Activated CD8-positive, alpha-beta T cell treated with anti-CD3 and anti-CD28 coated beads, Interleukin-2, amount 10 ng/mL, durations not matched to agents 7 days and 5 days (primary cell): ENCODE results near the gene LPCAT2. TPM values are rescaled to one million over a fixed set of nuclear protein-coding genes. Genes with fewer than 3 reads are reported as not detected.
A peak's percentile ranks its signal among the peaks of the same experiment; 100 is the strongest.

Experiments
- ATAC-seq: fragments of 150-1000 bp; cut with Tn5 transposase; one replicate; pipeline ENCODE4 v1.10.0; 2021; ENCODE audit warnings: moderate library complexity
- CTCF ChIA-PET: fragments of 350-600 bp; sonication (Branson Sonifier 250); formaldehyde crosslinking; loops from one replicate; lab custom pipeline; 2021; ENCODE audit warnings: antibody characterized with exemption; lab: Charles Lee
- POLR2A ChIA-PET: fragments of 350-600 bp; sonication (Branson Sonifier 250); formaldehyde crosslinking; loops from one replicate; lab custom pipeline; 2021; ENCODE audit warnings: antibody characterized with exemption; lab: Charles Lee
- DNase-seq: peaks from one replicate; pipeline ENCODE4 v3.0.0-alpha.2; 2020
- H3K27ac Mint-ChIP-seq: one replicate; pipeline ENCODE4 v1.8.0; 2021; ENCODE audit warnings: mild to moderate bottlenecking, mixed read lengths
- H3K27me3 Mint-ChIP-seq: one replicate; pipeline ENCODE4 v1.8.0; 2021; ENCODE audit warnings: low read depth, mixed read lengths
- H3K36me3 Mint-ChIP-seq: one replicate; pipeline ENCODE4 v1.8.0; 2021; ENCODE audit warnings: low read depth, mixed read lengths
- H3K4me1 Mint-ChIP-seq: one replicate; pipeline ENCODE4 v1.8.0; 2021; ENCODE audit warnings: low read depth, mixed read lengths
- H3K4me3 Mint-ChIP-seq: one replicate; pipeline ENCODE4 v1.8.0; 2021; ENCODE audit warnings: mild to moderate bottlenecking, mixed read lengths
- H3K9me3 Mint-ChIP-seq: one replicate; pipeline ENCODE4 v1.8.0; 2022; ENCODE audit warnings: mixed read lengths; ENCODE audit not compliant: insufficient read depth
- total RNA-seq, 2 experiments: library from RNA; stranded (reverse); gene quantifications; one replicate each; pipeline ENCODE4 v1.2.3, GENCODE V29; 2021

LPCAT2 gene
- total RNA-seq, 2 experiments from 2014 or later, result 0.37 TPM; not detected in 1

DNA sequence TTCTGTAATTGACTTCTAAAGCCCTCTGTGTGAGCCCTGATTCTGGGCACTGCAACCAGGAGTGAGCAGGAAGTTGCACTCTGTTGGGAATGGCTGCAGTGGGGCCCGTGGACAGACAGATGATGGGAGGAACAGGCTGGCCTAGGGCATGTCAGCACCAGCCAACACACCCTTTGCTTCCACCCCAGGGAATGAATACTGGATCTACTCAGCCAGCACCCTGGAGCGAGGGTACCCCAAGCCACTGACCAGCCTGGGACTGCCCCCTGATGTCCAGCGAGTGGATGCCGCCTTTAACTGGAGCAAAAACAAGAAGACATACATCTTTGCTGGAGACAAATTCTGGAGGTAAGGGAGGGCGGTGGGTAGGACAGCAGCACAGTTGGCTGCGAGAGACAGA is 10.8 kb upstream of the LPCAT2 start:
- H3K27ac Mint-ChIP-seq, result no peak overlapping the region
- ChIA-PET POLR2A (no interaction called here), CTCF (no interaction called here)
- no peaks in the 10 kb centered on the region for H3K36me3 Mint-ChIP-seq
- DNase-seq, result no peak
- H3K4me3 Mint-ChIP-seq, result no peak overlapping the region
- H3K4me1 Mint-ChIP-seq, result peaks cover 23% of the 10 kb centered on the region
- peaks cover 2% of the 10 kb centered on the region for H3K27me3 Mint-ChIP-seq
- no peak for ATAC-seq
- no peaks in the 10 kb centered on the region for H3K9me3 Mint-ChIP-seq

DNA sequence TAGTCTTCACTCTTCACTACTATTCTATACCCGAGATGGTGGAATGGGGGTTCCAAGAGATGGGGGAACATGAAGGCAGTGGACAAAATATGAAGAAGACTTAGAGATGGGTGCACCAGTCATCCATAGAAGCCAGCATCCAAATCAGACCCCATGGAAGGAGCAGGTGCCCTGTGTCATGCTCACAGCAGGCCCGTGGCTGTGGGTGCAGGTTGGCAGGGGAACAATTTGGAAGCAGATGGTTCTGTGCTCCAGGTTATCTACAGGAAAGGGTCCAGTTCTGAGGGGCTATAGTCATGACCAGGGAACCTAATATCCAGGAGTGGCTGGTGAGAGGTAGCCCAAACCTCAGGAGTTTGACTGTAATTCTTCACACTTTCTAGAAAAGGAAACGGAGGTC is 9.6 kb upstream of the LPCAT2 start:
- H3K4me1 Mint-ChIP-seq, result peaks cover 23% of the 10 kb centered on the region
- CTCF ChIA-PET, result interaction anchor here (1.0 kb wide), 1 partner anchor 34 kb away, joined by 3 read pairs; no protein-coding TSS in a partner anchor
- H3K36me3 Mint-ChIP-seq, result no peaks in the 10 kb centered on the region
- DNase-seq, result no peak
- H3K27me3 Mint-ChIP-seq, result peaks cover 2% of the 10 kb centered on the region
- H3K27ac Mint-ChIP-seq, result no peak overlapping the region
- POLR2A ChIA-PET, result interaction anchor here (0.7 kb wide), 1 partner anchor 1506 kb away, joined by 3 read pairs; no protein-coding TSS in a partner anchor
- ATAC-seq, result no peak
- H3K9me3 Mint-ChIP-seq, result no peaks in the 10 kb centered on the region
- H3K4me3 Mint-ChIP-seq, result no peak overlapping the region

DNA sequence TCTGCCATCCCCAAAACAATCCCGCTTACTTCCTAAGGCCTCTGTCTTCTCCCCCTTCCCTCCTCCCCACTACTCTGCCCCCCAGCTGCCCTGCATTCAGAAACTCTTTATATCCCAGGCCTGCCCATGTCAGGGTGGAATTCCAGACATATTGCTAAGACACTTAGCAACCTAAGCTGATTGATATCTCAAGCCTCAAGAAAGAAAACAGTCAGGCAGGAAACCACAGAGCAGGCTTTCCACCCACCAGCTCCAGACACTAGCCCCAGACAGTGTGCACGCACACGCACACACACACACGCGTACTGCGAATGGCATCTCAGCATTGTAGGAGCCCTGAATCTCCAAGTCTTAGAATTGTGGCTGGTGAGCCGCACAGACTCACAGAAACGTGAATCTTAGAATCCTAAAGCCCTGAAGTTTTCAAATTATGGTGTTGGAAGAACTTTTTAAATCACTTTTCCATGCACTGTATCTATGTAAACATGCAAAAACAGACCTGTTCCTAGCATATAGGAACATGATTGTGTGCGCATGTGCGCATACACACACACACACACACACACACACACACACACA is 8.8 kb upstream of the LPCAT2 start:
- Mint-ChIP-seq H3K4me3 (no peak overlapping the region), H3K4me1 (peaks cover 23% of the 10 kb centered on the region), H3K36me3 (no peaks in the 10 kb centered on the region), H3K9me3 (no peaks in the 10 kb centered on the region), H3K27me3 (peaks cover 2% of the 10 kb centered on the region), H3K27ac (no peak overlapping the region)
- ChIA-PET CTCF (interaction anchor here (1.0 kb wide), 1 partner anchor 35 kb away, joined by 3 read pairs; no protein-coding TSS in a partner anchor), POLR2A (no interaction called here)
- peak; percentile 70 for ATAC-seq
- peak; percentile 31 for DNase-seq

DNA sequence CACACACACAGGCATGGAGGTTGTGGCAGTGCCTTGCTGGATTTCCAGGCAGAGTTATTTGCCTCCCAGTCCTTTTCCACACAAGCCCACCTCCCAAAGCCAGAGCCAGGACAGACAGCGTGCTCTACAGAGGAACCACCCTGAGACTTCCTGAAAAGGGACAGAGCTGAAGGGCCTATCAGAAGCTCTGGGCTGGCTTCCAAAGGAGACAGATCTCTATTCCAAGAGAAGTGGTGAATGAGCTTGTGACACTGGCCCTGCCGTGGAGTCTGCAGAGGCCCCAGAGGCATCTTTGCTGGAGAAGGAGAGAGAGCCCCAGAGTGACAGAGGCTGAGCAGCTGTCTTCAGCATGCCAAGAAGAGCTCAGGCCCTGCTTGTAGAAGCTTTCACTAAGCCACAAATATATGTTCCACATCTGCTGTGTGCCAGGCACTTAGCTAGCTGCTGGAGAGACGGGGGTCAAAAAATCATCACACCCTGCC is 8.3 kb upstream of the LPCAT2 start:
- CTCF ChIA-PET, result interaction anchor here (1.0 kb wide), 1 partner anchor 36 kb away, joined by 3 read pairs; no protein-coding TSS in a partner anchor
- Mint-ChIP-seq H3K36me3 (no peaks in the 10 kb centered on the region), H3K4me1 (peaks cover 23% of the 10 kb centered on the region), H3K27ac (no peak overlapping the region), H3K27me3 (peaks cover 2% of the 10 kb centered on the region), H3K4me3 (no peak overlapping the region), H3K9me3 (no peaks in the 10 kb centered on the region)
- ATAC-seq, result no peak
- POLR2A ChIA-PET, result no interaction called here
- DNase-seq, result no peak

DNA sequence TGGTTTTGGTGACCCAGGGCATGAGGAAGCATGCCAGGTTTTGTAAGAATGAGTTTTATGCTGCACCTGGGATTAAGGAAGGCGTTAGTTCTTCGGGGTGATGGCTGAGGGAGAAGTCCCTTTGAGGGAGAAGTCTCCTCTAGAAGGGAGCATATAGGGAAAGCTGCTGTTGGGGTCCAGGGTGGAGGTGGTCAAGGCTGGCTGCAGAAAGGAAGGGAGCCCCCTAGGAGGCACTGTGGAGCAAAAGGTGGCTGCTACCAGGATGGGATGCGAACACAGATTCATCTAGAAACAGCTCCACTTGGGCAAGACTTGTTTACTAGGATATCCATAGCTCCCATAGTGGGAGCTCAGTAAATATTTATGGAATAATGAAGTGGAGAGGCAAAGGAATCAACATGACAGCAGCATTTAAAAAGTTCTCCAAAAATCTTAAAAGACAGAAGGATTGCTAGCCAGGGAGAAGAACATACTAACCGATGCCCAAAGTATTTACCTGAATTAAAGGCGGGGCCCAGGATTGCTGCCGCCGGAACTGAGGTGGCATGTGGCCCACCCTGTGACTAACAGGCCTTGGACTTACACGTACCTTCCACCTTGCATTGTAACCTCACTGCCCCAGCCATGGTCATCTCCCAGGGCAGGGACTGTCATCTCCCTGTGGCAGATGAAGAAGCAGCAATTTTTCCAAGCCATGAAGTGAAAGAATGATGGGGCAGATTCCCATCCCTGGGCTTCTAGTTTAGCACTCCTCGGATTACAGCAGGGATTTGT is 7.1 kb upstream of the LPCAT2 start:
- CTCF ChIA-PET, result interaction anchor here (0.9 to 1.2 kb wide), 2 partner anchors 37 kb away, joined by 3 read pairs; no protein-coding TSS in a partner anchor

DNA sequence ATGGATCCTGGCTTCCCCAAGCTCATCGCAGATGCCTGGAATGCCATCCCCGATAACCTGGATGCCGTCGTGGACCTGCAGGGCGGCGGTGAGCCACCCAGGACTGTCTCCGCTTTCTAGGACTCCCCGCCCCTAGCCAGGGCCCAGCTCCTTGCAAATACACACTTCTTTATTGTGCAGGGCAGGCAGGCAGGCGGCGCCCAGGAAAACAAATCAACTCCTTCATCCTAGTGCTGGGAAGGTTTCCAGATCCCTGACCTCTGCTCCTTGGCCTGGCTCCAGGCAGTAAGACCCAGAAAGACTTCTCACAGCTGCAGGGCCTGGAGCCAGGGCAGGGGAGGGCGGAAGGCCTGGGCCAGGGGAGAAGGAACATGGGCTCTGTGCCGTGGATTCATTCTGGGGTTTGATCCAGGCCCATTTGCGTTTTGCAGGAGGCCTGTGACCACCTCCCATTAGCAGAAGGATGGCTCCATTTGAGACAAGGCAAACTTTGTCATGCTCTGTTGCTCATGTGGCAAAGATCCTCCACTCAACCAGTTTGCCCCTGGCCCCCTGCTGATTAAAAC is 6.0 kb upstream of the LPCAT2 start:
- H3K27ac Mint-ChIP-seq, result no peak overlapping the region
- CTCF ChIA-PET, result no interaction called here
- H3K4me1 Mint-ChIP-seq, result peaks cover 18% of the 10 kb centered on the region

More for the DNA sequence above, 7.1 kb upstream of the LPCAT2 start:
- Mint-ChIP-seq H3K9me3 (no peaks in the 10 kb centered on the region), H3K4me1 (peaks cover 22% of the 10 kb centered on the region), H3K4me3 (no peak overlapping the region), H3K36me3 (no peaks in the 10 kb centered on the region), H3K27ac (no peak overlapping the region), H3K27me3 (peaks cover 2% of the 10 kb centered on the region)
- POLR2A ChIA-PET, result no interaction called here
- no peak for ATAC-seq
- no peak for DNase-seq

DNA sequence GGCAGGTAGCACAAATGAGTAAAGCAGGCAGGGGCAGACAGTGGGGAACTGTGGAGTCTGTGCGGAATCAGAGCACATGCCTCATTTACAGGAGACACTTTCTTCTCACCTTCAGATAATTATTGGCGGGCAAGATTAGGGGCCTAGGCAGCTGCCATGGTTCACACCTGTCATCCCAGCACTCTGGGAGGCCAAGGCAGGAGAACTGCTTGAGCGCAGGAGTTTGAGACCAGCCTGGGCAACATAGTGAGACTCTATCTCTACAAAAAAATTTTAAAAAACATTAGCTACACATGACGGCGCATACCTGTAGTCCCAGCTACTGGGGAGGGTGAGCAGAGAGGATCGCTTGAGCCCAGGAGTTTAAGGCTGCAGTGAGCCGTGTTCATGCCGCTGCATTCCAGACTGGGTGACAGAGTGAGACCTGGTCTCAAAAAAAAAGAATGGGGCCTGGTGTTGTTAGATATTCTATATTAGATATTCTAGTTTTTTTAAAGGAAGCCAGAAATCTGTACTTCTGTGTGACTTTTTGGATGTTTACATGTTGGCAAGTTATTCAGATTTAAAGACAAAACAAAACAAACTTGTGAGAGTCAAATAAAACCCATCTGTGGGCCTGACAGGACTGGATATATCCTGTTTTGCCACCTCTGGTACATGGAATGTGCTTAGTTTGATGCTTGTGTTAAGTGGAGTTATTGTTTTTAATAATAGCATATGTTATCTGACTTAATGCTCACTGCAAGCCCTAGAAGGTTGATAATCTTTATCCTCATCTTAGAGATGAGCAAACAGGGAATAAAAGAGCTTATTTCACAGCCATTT is 4.9 kb upstream of the LPCAT2 start:
- H3K4me3 Mint-ChIP-seq, result no peak overlapping the region
- no peak overlapping the region for H3K27ac Mint-ChIP-seq
- H3K9me3 Mint-ChIP-seq, result no peaks in the 10 kb centered on the region
- H3K36me3 Mint-ChIP-seq, result no peaks in the 10 kb centered on the region
- POLR2A ChIA-PET, result no interaction called here
- ATAC-seq, result no peak
- CTCF ChIA-PET, result interaction anchor here (0.7 kb wide), 1 partner anchor 216 kb away, joined by 4 read pairs; no protein-coding TSS in a partner anchor
- H3K27me3 Mint-ChIP-seq, result peaks cover 5% of the 10 kb centered on the region
- H3K4me1 Mint-ChIP-seq, result peaks cover 21% of the 10 kb centered on the region
- no peak for DNase-seq

More for the DNA sequence above, 6.0 kb upstream of the LPCAT2 start:
- POLR2A ChIA-PET, result no interaction called here
- no peak for ATAC-seq
- Mint-ChIP-seq H3K9me3 (no peaks in the 10 kb centered on the region), H3K4me3 (no peak overlapping the region), H3K27me3 (no peaks in the 10 kb centered on the region), H3K36me3 (no peaks in the 10 kb centered on the region)
- DNase-seq, result no peak

DNA sequence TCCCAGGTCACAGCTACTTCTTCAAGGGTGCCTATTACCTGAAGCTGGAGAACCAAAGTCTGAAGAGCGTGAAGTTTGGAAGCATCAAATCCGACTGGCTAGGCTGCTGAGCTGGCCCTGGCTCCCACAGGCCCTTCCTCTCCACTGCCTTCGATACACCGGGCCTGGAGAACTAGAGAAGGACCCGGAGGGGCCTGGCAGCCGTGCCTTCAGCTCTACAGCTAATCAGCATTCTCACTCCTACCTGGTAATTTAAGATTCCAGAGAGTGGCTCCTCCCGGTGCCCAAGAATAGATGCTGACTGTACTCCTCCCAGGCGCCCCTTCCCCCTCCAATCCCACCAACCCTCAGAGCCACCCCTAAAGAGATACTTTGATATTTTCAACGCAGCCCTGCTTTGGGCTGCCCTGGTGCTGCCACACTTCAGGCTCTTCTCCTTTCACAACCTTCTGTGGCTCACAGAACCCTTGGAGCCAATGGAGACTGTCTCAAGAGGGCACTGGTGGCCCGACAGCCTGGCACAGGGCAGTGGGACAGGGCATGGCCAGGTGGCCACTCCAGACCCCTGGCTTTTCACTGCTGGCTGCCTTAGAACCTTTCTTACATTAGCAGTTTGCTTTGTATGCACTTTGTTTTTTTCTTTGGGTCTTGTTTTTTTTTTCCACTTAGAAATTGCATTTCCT is 3.4 kb upstream of the LPCAT2 start:
- ChIA-PET CTCF (no interaction called here), POLR2A (no interaction called here)
- Mint-ChIP-seq H3K36me3 (no peaks in the 10 kb centered on the region), H3K27me3 (peaks cover 17% of the 10 kb centered on the region), H3K4me1 (peaks cover 11% of the 10 kb centered on the region), H3K27ac (no peak overlapping the region), H3K9me3 (no peaks in the 10 kb centered on the region), H3K4me3 (no peak overlapping the region)
- DNase-seq (no peak), ATAC-seq (no peak)

DNA sequence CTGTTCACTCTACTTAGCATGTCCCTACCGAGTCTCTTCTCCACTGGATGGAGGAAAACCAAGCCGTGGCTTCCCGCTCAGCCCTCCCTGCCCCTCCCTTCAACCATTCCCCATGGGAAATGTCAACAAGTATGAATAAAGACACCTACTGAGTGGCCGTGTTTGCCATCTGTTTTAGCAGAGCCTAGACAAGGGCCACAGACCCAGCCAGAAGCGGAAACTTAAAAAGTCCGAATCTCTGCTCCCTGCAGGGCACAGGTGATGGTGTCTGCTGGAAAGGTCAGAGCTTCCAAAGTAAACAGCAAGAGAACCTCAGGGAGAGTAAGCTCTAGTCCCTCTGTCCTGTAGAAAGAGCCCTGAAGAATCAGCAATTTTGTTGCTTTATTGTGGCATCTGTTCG is 2.8 kb upstream of the LPCAT2 start:
- H3K36me3 Mint-ChIP-seq, result no peaks in the 10 kb centered on the region
- POLR2A ChIA-PET, result no interaction called here
- H3K4me3 Mint-ChIP-seq, result no peak overlapping the region
- no peaks in the 10 kb centered on the region for H3K9me3 Mint-ChIP-seq
- H3K27ac Mint-ChIP-seq, result no peak overlapping the region
- ATAC-seq (no peak), DNase-seq (no peak)
- H3K27me3 Mint-ChIP-seq, result peaks cover 18% of the 10 kb centered on the region
- CTCF ChIA-PET, result no interaction called here
- H3K4me1 Mint-ChIP-seq, result peaks cover 7% of the 10 kb centered on the region

DNA sequence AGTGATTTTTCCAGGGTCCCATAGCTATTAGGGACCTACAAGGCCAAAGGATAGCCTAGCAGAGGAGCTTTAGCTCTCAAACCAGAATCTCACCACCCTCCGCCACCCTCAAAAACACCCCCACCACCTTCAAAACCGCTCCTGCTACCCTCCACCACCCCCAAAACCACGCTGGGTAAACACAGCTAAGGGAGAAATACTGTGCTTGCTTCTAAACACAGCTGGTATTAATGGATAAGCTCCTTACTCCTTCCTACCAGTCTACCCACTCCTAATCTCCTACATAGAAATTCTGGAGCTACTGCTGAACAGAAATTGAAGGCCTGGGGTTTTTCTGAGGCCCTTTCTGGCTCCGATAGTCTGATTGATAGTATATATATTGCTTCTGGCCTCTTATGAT is 2.2 kb upstream of the LPCAT2 start:
- no peak for DNase-seq
- H3K4me1 Mint-ChIP-seq, result peaks cover 7% of the 10 kb centered on the region

More for the DNA sequence above, 2.2 kb upstream of the LPCAT2 start:
- ATAC-seq, result no peak
- H3K4me3 Mint-ChIP-seq, result no peak overlapping the region
- H3K27me3 Mint-ChIP-seq, result peaks cover 19% of the 10 kb centered on the region
- H3K27ac Mint-ChIP-seq, result no peak overlapping the region
- no peaks in the 10 kb centered on the region for H3K9me3 Mint-ChIP-seq
- POLR2A ChIA-PET, result no interaction called here
- H3K36me3 Mint-ChIP-seq, result no peaks in the 10 kb centered on the region
- CTCF ChIA-PET, result no interaction called here
